ENCODE measurements around the gene OGFR.

Gene OGFR

GRCh38 chr20:62804627-62805154 is at the start of gene OGFR:
OGFR (plus strand) TSS chr20:62804835; CDS start chr20:62804860, 25 bp downstream.
- DNase-seq (ENCODE audit: low read depth) = peak; percentile 51

GRCh38 chr20:62754991-62755356 is 49.7 kb upstream of the OGFR start:
- no peak for DNase-seq (ENCODE audit: low read depth)

GRCh38 chr20:62755817-62756724 is 48.6 kb upstream of the OGFR start:
- DNase-seq (ENCODE audit: low read depth) = no peak

- DNase-seq (ENCODE audit: low read depth) = no peak
Observed at GRCh38 chr20:62758226-62758912, 46.3 kb upstream of the OGFR start.

- DNase-seq (ENCODE audit: low read depth) = no peak
Observed at GRCh38 chr20:62759981-62760431, 44.6 kb upstream of the OGFR start.

- DNase-seq (ENCODE audit: low read depth) = no peak
Observed at GRCh38 chr20:62760471-62760855, 44.2 kb upstream of the OGFR start.

GRCh38 chr20:62760856-62761758 is 43.5 kb upstream of the OGFR start:
- DNase-seq (ENCODE audit: low read depth) = no peak

GRCh38 chr20:62761759-62762131 is 42.9 kb upstream of the OGFR start:
- DNase-seq (ENCODE audit: low read depth) = no peak

- DNase-seq (ENCODE audit: low read depth) = no peak
Observed at GRCh38 chr20:62762376-62762775, 42.3 kb upstream of the OGFR start.

GRCh38 chr20:62762801-62763368 is 41.8 kb upstream of the OGFR start:
- no peak for DNase-seq (ENCODE audit: low read depth)

GRCh38 chr20:62763404-62763803 is 41.2 kb upstream of the OGFR start:
- no peak for DNase-seq (ENCODE audit: low read depth)

GRCh38 chr20:62764156-62764935 is 40.3 kb upstream of the OGFR start:
- no peak for DNase-seq (ENCODE audit: low read depth)

- no peak for DNase-seq (ENCODE audit: low read depth)
Observed at GRCh38 chr20:62765021-62765420, 39.6 kb upstream of the OGFR start.

- DNase-seq (ENCODE audit: low read depth) = no peak
Observed at GRCh38 chr20:62765432-62766070, 39.1 kb upstream of the OGFR start.

- no peak for DNase-seq (ENCODE audit: low read depth)
Observed at GRCh38 chr20:62766071-62766450, 38.6 kb upstream of the OGFR start.

GRCh38 chr20:62766716-62767115 is 37.9 kb upstream of the OGFR start:
- DNase-seq (ENCODE audit: low read depth) = no peak

- DNase-seq (ENCODE audit: low read depth) = no peak
Observed at GRCh38 chr20:62768234-62768546, 36.4 kb upstream of the OGFR start.

- DNase-seq (ENCODE audit: low read depth) = no peak
Observed at GRCh38 chr20:62768551-62769287, 35.9 kb upstream of the OGFR start.

- no peak for DNase-seq (ENCODE audit: low read depth)
Observed at GRCh38 chr20:62769346-62770071, 35.1 kb upstream of the OGFR start.
